Measurements from ENCODE around the gene TUBA4B.

GRCh38 chr2:219291394-219291793 is 38.4 kb downstream of the TUBA4B start:
- no peak for TF ChIP-seq FOXK2 (IDR thresholded peaks at IDR 0.05)
- no peak for TF ChIP-seq SUZ12 (IDR thresholded peaks at IDR 0.05)
- TF ChIP-seq FOXM1 (IDR thresholded peaks at IDR 0.05; ENCODE audit: borderline replicate concordance): no peak
- no peak for TF ChIP-seq LEF1 (IDR thresholded peaks at IDR 0.05; ENCODE audit: borderline replicate concordance)
- no peak for TF ChIP-seq BHLHE40 (IDR thresholded peaks at IDR 0.05; ENCODE audit: borderline replicate concordance)
- no peak for TF ChIP-seq ARNT (IDR thresholded peaks at IDR 0.05)
- TF ChIP-seq SP1 (IDR thresholded peaks at IDR 0.05): no peak
- TF ChIP-seq, protein P1, sequence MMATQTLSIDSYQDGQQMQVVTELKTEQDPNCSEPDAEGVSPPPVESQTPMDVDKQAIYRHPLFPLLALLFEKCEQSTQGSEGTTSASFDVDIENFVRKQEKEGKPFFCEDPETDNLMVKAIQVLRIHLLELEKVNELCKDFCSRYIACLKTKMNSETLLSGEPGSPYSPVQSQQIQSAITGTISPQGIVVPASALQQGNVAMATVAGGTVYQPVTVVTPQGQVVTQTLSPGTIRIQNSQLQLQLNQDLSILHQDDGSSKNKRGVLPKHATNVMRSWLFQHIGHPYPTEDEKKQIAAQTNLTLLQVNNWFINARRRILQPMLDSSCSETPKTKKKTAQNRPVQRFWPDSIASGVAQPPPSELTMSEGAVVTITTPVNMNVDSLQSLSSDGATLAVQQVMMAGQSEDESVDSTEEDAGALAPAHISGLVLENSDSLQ (IDR thresholded peaks at IDR 0.05): no peak
- no peak for TF ChIP-seq ELF4 (IDR thresholded peaks at IDR 0.05)
- TF ChIP-seq HDGF (IDR thresholded peaks at IDR 0.05; ENCODE audit: borderline replicate concordance): no peak
- TF ChIP-seq L3MBTL2 (conservative IDR thresholded peaks at IDR 0.05): no peak
- no peak for TF ChIP-seq NFRKB (IDR thresholded peaks at IDR 0.05)
- TF ChIP-seq ZNF384 (IDR thresholded peaks at IDR 0.05): no peak
- no peak for TF ChIP-seq CTBP1 (IDR thresholded peaks at IDR 0.05; ENCODE audit: borderline replicate concordance)
